A673 (cell line): Measurements from ENCODE around the gene CTNS. TPM values are rescaled to one million over a fixed set of nuclear protein-coding genes. Genes with fewer than 3 reads are reported as not detected.

Experiments used
- BruUV-seq: library from RNA; stranded (reverse); fragments of 400-500 nt; replicated peaks from 2 replicates; lab custom pipeline; 2021; lab: Mats Ljungman, UMichigan
- CTCF ChIA-PET: fragments of 300-600 bp; sonication (Branson Sonifier 250); formaldehyde crosslinking; loops from one replicate; lab custom pipeline; 2022; ENCODE audit warnings: antibody characterized with exemption; lab: Charles Lee
- POLR2A ChIA-PET: fragments of 300-600 bp; sonication (Branson Sonifier 250); formaldehyde crosslinking; loops from one replicate; lab custom pipeline; 2022; ENCODE audit warnings: antibody characterized with exemption; ENCODE audit not compliant: low non-redundant PET; lab: Charles Lee
- DNase-seq: peaks from one replicate; pipeline ENCODE4 v3.0.0-alpha.2; 2015; ENCODE audit warnings: low spot score
- H3K27ac ChIP-seq: fragments of 200-600 bp; sonication (generic); 2 replicates; pipeline ENCODE4 v1.5.1; 2016; ENCODE audit warnings: mixed run types, low read depth, mild to moderate bottlenecking, mixed read lengths, antibody characterized with exemption, low read length; ENCODE audit not compliant: poor library complexity, severe bottlenecking
- H3K27me3 ChIP-seq: fragments of 200-600 bp; sonication (generic); replicated peaks from 2 replicates; pipeline ENCODE4 v1.6.1; 2017; ENCODE audit warnings: mixed run types, low read depth, mild to moderate bottlenecking, mixed read lengths, antibody characterized with exemption, low read length; ENCODE audit not compliant: insufficient read depth, poor library complexity
- H3K36me3 ChIP-seq: fragments of 200-600 bp; sonication (generic); 2 replicates; pipeline ENCODE4 v1.6.1; 2016; ENCODE audit warnings: mixed run types, mild to moderate bottlenecking, mixed read lengths, antibody characterized with exemption, low read length; ENCODE audit not compliant: insufficient read depth, poor library complexity, severe bottlenecking
- H3K4me1 ChIP-seq: fragments of 200-600 bp; sonication (generic); 2 replicates; pipeline ENCODE4 v1.6.1; 2017; ENCODE audit warnings: mixed run types, mild to moderate bottlenecking, mixed read lengths, antibody characterized with exemption, low read length; ENCODE audit not compliant: insufficient read depth, poor library complexity, severe bottlenecking
- H3K4me3 ChIP-seq: fragments of 200-600 bp; sonication (generic); 2 replicates; pipeline ENCODE4 v1.5.1; 2016; ENCODE audit warnings: low read depth, mixed run types, mild to moderate bottlenecking, mixed read lengths, low read length; ENCODE audit not compliant: poor library complexity, severe bottlenecking
- H3K9me3 ChIP-seq: fragments of 200-600 bp; sonication (generic); 2 replicates; pipeline ENCODE4 v1.6.1; 2016; ENCODE audit warnings: mixed run types, low read depth, mild to moderate bottlenecking, mixed read lengths, antibody characterized with exemption, low read length; ENCODE audit not compliant: poor library complexity, severe bottlenecking
- EZH2 ChIP-seq: fragments of 200-600 bp; sonication (generic); IDR thresholded peaks from 2 replicates; pipeline ENCODE4 v1.6.1; 2017; ENCODE audit warnings: borderline replicate concordance, low read depth, mild to moderate bottlenecking, mixed read lengths, antibody characterized with exemption, low read length; ENCODE audit not compliant: poor library complexity, severe bottlenecking
- intact Hi-C: fragments of 100-400 bp; cut with micrococcal nuclease; formaldehyde crosslinking; loops from one replicate; pipeline ENCODE4 v1.10.0; 2022; ENCODE audit not compliant: unreplicated experiment
- total RNA-seq: library from RNA; stranded (reverse); gene quantifications from 2 replicates; pipeline ENCODE4 v1.2.3, GENCODE V29; 2021
- TF ChIP-seq, protein P1 (sequence below): fragments of 300-800, 200-600 bp; sonication (generic); conservative IDR thresholded peaks from 2 replicates; pipeline ENCODE4 v1.5.1; 2017; ENCODE audit warnings: low read depth, mild to moderate bottlenecking, antibody characterized with exemption, low read length, moderate library complexity, mixed read lengths

CTNS gene
- total RNA-seq, 1 experiment from 2014 or later, result 12.6 TPM

DNA sequence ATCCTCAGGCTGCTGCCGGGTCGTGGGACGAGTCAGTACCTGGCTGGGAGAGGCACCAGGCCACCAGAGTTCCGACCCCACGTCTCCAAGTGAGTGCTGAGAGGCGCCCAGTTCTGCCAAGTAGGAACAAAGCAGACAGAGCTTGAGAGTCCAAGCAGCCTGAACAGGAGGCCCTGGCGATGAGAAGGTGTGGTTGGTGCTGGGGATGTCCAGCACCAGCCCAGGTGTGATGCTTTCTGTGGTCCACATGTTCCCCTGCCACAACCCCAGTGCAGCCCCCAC, 21.0 kb downstream of the CTNS start:
- Histone ChIP-seq H3K9me3 (no peaks in the 10 kb centered on the region), H3K27ac (no peak overlapping the region), H3K36me3 (no peaks in the 10 kb centered on the region), H3K27me3 (no peaks in the 10 kb centered on the region), H3K4me1 (no peaks in the 10 kb centered on the region), H3K4me3 (no peak overlapping the region)
- intact Hi-C loops, result no loop called here
- no peak for DNase-seq
- TF ChIP-seq EZH2, result no peak
- TF ChIP-seq, protein P1, sequence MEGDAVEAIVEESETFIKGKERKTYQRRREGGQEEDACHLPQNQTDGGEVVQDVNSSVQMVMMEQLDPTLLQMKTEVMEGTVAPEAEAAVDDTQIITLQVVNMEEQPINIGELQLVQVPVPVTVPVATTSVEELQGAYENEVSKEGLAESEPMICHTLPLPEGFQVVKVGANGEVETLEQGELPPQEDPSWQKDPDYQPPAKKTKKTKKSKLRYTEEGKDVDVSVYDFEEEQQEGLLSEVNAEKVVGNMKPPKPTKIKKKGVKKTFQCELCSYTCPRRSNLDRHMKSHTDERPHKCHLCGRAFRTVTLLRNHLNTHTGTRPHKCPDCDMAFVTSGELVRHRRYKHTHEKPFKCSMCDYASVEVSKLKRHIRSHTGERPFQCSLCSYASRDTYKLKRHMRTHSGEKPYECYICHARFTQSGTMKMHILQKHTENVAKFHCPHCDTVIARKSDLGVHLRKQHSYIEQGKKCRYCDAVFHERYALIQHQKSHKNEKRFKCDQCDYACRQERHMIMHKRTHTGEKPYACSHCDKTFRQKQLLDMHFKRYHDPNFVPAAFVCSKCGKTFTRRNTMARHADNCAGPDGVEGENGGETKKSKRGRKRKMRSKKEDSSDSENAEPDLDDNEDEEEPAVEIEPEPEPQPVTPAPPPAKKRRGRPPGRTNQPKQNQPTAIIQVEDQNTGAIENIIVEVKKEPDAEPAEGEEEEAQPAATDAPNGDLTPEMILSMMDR, result no peak
- no TSS peak for BruUV-seq
- POLR2A ChIA-PET, result no interaction called here
- CTCF ChIA-PET, result no interaction called here

DNA sequence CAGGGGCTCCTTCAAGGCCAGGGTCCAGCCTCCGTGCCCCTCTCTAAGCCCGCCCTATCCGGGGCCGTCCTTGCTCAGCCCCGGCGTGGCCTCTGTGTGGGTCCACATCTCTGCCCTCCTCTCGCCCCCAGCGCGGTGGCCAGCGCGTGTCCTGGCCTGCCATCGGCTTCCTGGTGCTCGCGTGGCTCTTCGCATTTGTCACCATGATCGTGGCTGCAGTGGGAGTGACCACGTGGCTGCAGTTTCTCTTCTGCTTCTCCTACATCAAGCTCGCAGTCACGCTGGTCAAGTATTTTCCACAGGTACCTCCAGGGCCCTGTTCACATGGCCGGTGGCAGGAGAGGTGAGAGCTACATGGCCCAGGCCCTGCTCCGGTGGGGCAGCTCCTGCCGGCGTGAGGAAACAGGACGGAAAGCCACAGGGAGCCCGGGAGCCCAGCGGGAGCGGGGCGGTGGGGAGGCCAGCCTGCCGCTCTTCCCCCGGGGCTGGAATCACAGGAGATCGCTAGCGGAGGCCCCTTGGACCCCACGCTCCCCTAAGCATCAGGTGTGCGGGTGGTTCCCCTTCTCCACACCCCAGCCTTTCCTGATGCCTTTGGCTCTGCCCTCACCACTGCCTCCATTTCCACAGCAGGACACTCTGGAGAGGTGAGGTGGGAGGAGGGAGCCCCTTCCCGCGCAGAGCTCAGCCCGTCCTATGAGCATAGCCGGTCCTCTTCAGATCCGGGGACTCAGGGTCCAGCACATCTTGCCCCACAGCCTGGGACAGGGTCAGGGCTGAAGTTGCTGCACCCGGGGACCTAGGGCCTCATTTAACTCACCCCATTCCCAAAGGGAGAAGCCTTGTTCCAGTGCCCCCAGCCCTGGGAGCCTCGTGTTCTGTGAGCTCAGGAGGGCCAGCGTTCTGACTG, 21.6 kb downstream of the CTNS start:
- Histone ChIP-seq H3K27ac (no peak overlapping the region), H3K36me3 (peaks cover 3% of the 10 kb centered on the region), H3K4me3 (no peak overlapping the region), H3K4me1 (no peaks in the 10 kb centered on the region), H3K9me3 (no peaks in the 10 kb centered on the region), H3K27me3 (no peaks in the 10 kb centered on the region)
- DNase-seq, result no peak
- TF ChIP-seq, protein P1, result no peak
- no peak for TF ChIP-seq EZH2
- BruUV-seq, result no TSS peak
- intact Hi-C loops, result no loop called here
- POLR2A ChIA-PET, result no interaction called here
- CTCF ChIA-PET, result no interaction called here

DNA sequence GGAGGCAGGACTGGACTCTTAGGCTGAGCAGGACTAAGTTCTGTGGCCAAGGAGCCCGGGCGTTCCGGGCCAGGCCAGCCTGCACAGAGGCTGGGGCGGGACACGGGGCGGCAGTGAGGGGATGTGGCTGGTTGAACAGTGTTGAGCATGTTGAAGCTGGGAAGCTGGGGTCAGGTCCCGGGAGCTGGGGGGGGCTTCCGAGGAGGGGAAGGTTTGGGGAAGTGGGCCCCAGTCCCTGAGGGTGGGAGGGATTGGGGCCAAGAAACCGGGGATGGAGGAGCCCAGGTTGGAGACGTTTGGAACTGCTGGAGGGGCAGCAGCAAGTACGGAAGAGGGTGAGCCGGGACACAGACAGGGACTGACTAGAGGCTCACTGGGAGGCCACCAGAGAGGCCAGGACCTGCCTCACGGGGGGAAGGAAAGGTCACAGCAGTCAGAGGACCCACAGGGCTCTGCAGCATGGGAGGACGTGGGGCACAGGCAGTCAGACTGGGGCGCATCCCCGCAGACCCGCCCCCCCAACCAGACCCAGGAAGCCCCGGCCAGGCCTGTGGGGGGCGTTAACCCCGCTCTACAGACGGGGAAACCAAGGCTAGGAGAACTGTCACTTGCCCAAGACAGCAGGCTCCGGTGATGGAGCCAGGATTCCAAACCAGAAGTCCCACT, 22.4 kb downstream of the CTNS start:
- H3K9me3 ChIP-seq, result no peaks in the 10 kb centered on the region
- DNase-seq, result no peak
- CTCF ChIA-PET, result no interaction called here
- H3K27ac ChIP-seq, result no peak overlapping the region
- no peaks in the 10 kb centered on the region for H3K4me1 ChIP-seq
- no peaks in the 10 kb centered on the region for H3K27me3 ChIP-seq
- H3K4me3 ChIP-seq, result no peak overlapping the region
- no TSS peak for BruUV-seq
- TF ChIP-seq, protein P1, result no peak
- TF ChIP-seq EZH2, result no peak
- POLR2A ChIA-PET, result no interaction called here
- intact Hi-C loops, result no loop called here
- H3K36me3 ChIP-seq, result peaks cover 8% of the 10 kb centered on the region
